A172 (cell line): Measurements from ENCODE around the gene PALB2. TPM values are rescaled to one million over a fixed set of nuclear protein-coding genes. Genes with fewer than 3 reads are reported as not detected.
A peak's percentile ranks its signal among the peaks of the same experiment; 100 is the strongest.
"Not testable (repeated sequence)": the region's sequence is repeated elsewhere in the genome, so short reads cannot be mapped to it uniquely, and the experiment has no call there.

Source experiments
- DNase-seq: peaks from one replicate; pipeline ENCODE4 v3.0.0-alpha.2; 2015; ENCODE audit warnings: low spot score
- total RNA-seq: library from RNA; depleted of rRNA; stranded (reverse); fragments of >200 nt; shearing (Covaris generic); gene quantifications from 2 replicates; pipeline ENCODE4 v1.2.3, GENCODE V29; 2014

PALB2 gene
- total RNA-seq, 1 experiment from 2014 or later: 20.1 TPM

DNA sequence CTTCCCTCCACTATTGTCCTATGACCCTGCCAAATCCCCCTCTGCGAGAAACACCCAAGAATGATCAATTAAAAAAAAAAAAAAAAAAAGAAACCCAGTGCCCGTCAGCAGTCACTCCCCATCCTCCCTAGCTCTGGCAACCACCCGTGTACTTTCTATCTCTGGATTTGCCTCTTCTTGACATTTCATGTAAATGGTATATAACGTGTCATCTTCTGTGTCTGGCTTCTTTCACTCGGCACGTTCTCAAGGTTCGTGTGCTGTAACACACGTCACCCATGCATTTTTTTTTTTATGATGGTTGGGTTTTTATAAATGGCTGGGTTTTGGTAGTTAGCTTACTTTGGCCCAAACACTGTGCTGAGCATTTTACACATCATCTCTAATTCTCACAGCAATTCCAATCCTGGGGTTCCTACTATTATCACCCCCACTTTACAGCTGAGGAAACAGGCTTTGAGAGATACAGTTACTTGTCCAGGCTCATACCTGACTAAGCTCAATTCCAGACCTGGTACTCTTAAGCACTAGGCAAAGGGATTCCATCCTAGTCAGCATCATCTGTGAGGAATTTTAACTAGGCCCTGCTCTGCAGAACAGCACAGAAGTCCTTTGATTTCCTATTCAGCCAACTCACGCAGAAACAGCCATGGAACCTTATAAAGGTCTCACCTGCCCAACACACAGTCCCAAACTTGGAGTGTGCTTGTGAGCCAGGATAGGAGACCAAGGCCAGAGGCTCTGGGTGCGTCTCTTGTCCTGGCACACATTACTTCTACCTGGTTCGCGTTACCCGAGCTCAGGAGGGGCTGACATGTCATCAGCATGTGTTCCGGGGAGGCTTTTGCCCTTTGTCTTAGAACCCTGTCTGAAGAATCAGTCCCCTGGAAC is 56.7 kb downstream of the PALB2 start:
- no peak for DNase-seq

DNA sequence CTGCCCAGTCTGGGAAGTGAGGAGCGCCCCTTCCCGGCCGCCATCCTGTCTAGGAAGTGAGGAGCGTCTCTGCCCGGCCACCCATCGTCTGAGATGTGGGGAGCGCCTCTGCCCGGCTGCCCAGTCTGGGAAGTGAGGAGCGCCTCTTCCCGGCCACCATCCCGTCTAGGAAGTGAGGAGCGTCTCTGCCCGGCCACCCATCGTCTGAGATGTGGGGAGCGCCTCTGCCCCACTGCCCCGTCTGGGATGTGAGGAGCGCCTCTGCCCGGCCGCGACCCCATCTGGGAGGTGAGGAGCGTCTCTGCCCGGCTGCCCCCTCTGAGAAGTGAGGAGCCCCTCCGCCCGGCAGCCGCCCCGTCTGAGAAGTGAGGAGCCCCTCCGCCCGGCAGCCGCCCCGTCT is 57.8 kb downstream of the PALB2 start:
- DNase-seq: not testable (repeated sequence)

DNA sequence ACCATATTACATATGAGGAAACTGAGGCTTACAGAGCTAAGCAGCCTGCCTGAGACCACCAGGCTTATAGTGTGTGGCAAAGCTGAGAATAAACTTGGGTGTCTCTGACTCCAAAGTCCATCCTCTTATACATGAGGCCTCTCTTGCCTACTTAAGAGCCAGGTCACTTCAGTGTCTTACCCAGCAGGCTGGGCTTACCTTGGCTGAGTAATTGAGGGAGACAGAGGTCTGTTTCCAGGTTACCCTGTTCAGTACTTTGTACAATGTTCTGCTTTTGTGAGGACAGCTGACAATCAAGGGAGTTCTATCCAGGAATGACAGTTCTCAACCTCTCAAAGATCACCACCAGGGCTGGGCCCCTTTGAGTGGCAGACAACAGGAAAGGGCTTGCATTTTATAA is 59.3 kb downstream of the PALB2 start:
- DNase-seq: no peak

DNA sequence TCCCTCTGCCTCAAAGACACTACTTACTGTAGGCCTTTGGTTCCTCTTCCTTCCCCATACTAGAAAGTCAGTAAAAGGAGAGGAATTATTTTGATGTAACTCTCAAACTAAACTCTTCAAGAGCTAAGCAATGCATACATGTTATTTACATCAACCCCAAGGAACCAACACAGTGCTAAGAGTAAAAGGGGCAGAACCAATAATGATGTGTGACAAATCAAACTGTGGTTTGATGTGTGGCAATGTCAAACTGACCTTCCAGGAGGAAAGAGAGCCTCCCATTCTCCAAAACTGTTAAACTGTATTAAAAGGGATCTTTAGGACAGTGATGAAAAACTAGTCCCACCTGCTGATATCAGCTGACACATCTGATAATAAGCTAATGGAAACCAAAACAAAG is 60.7 kb downstream of the PALB2 start:
- DNase-seq: no peak

DNA sequence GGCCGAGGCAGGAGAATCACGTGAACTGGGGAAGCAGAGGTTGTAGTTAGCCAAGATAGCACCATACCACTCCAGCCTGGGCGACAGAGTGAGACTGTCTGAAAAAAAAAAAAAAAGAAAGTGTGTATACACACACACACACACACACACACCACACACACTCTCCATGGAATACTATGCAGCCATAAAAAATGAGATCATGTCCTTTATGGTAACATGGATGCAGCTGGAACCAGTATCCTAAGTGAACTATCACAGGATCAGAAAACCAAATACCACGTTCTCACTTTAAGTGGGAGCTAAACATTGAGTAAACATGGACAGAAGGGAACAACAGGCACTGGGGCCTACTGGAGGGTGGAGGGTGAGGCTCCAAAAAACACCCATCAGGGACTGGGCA is 61.7 kb downstream of the PALB2 start:
- no peak for DNase-seq

DNA sequence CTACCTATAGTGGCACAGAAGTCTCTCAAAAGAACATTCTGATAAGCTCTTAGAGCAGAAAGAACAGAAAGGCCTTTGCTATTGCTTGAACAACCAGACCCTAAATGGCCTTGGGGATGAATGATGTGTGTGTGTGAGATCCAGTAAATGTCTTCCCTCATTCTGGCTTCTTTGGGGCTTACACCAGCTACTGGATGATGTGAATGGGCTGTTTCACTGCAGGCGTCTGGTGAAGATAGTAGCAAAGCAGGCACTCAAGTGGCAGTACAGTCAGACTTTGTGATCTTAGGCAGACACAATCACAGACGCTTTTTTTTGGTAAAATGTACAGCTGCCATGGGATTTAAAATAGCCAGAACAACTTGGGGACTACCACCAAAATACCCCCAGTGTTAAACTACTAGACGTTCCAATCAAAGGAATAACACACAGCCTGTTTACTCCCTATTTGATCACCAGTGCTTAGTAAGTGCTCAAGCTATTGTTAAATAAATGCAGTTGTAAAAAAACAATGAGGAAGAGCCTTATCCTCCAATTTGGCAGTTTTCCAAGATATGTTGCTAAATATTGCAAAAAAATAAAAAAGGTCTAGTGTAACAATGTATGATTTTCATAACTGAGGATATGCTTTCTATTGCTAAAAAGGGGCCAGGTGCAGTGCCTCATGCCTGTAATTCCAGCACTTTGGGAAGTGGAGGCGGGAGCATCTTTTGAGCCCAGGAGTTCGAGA is 62.8 kb downstream of the PALB2 start:
- no peak for DNase-seq

DNA sequence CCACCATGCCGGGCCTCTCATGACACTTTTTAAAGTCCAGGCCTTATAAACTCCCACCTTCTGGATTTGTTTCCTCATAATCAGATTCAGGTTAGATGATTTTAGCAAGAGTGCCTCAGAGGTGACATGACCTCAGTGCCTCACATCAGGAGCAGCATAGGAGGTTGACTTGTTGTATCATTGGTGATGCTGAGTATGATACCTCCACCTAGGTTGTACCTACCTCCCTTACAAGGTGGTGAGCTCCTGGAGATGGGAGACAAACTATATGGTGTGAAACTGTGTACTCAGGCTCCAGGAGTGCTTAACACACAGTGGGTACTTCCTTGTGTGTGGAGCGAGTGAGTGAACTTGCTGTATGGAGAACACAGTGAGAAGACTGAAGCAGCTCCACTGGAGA is 63.6 kb downstream of the PALB2 start:
- DNase-seq: no peak

DNA sequence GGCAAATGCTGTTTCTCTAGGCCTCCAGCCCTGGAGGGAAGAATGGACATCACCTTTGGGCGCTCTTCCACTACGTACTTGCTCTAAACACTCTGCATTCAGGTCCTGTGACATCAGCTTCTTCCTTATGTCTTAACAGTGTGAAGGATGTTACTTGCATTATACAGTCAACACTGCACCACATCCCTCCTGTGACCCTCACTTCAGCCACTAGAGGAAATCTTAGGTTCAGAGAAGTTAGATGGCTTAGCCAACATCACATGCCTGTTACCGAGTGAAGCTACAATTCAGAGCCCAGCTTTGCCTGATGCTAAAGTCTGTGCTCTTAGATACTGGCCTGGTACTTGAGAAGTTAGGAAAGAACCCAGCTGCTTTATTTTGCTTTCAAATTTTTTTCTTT is 65.3 kb downstream of the PALB2 start:
- DNase-seq: no peak

DNA sequence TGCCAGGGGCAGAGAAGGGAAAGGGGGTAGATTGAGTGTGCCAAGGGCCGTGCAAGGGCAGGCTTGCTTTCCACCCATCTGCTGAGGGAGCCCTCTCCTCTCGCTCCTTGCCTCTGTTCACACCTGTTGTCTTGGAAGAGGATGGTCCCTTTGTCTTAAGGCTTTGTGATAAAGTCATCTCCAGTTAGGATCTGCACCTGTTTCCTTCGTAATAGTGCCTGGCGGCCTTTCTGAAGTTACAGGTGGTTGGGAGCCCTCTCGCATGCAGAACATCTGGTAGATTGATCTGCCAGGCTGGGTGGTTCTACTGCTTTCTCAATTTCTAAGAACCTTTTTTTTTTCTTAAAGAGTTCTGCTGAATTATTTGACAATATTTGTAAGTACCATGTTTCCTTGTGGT is 67.3 kb downstream of the PALB2 start:
- DNase-seq: no peak

DNA sequence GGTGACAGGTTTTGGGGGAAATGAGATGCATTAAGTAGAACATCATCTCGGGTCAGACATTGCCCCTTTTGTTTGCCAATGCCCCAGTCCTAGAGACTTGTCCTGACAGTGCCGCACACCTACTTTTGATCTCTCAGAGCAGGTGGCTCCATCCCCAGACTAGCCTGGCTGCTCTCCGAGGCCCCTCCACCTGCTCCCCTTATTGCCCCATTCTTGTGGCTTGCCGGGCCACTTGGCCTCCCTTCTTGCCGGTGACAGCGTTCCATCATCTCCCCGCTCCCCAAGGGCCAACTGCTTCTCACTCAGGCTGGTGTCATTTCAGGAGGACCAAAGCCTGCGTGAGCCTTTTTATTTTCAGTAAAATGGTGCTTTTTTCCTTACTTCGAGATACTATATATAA is 68.7 kb downstream of the PALB2 start:
- DNase-seq: no peak

DNA sequence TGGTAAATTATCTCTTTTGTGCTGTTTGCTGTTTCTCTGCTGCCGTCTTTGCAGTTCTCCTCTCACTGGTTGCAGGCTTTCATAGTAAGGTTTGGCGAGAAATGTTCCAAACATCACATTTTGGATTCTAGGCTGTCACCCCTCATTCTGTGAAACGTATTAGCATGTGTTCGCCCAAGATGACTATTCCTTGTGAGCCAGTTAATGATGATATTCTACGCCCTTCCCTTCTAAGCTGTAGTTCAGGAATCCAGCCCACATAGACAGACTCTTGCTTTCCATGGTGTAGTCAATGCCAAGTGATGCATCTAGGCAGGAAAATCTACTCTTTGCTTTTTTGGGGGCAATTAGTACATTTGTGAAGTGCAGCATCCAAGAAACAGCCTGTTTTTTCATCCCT is 69.2 kb downstream of the PALB2 start:
- no peak for DNase-seq

DNA sequence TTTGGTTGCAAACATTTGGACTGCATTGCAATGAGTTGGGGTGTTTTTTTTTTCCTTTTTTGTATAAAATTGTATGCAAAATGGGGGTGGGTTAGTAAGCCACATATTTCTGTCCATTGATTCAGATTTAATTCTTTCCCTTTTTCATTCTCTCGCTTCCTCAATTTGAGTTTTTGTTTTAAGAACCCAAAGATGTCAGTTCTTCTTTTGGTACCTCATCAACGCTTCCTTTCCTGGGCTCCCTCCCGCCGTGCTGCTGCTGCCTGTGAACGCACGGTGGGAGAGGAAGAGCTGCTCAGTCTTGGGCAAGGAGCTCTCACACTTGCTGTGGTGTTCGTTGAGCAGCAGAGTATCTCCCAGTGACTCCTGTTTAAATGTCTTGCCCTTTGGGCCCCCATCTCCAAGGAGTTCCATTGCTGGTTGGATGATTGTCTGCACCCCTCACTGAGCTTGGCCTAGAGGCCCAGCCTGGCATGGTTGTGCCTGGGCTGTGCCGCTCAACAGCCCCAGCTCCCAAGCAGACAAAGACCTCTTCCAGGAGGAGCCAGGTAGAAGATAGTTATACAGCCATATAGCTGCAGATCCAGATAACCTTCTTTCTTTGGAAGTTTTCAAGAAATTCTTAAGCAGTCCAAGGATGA is 70.0 kb downstream of the PALB2 start:
- no peak for DNase-seq

DNA sequence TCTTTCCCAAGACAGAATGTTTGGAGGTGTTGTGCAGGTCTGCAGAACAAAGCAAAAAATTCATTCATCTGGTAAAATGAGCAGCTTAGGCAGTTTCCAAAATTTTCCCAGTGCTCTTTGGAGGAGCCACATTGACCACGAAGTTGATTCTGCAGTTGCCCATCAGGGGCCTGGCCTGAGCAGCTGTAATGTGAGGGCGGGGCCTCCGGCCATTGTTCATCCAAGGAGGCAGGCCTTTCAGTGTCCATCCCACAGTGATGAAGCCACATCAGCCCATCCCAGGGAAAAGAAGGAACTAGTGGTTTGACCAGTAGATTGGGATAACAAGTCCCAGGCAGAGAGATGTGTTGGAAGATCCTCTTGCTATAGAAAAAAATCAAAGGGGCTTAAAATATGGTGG is 73.5 kb downstream of the PALB2 start:
- no peak for DNase-seq

DNA sequence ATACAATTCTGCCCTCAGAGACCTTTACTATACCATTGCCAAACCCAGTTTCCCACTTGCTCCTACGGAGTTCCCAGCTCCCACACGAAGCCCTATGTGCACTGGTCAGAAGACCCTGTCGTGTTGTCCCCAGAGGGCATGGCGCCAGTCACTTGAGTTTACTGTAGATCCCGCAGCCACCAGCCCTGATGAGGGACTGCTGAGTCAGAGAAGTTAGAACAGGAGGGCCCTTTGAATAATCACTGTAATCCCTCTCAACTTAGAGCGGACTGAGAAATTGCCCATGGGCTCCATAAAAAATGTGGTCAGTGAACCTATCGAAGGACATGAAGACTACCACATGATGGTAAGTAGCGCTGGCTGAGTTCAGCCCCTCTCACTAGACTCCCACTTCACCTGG is 74.4 kb downstream of the PALB2 start:
- DNase-seq: no peak

DNA sequence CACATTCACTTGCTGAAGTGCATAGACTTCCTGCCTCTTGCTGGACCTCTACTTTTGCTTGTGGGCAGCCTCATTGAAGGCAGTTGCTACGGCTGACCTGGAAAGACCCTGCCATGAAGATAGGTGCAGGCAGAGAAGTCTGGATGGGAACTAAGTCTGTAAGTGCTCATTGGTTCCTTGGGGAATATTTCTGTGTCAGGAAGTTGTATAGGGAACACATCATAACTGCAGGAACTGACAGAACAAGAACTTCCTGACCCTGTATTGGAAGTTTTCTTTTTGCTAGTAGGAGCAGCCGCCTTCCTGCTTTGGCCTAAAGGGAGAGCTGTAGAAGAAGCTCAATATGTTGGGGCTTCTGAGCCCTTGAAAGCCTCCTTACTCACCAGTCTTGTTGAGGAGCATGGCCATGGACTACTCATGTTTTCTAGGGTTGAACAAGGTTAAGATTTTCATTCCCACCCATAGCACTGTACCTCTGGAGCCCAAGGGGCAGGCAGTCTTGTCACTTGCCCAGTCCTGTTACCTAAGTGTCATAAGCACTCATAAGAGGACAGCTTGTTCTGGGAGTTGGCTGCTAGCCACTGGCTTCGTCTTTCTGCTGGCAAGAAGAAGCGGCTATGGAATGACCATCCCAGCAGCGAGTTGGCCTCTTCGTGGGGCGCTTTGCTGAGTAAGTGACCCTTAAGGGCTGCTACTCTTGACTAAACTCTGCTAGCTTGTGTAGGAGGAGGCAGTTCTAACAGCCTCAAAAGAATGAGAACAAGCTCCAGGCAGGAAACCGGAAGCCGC is 76.3 kb downstream of the PALB2 start:
- no peak for DNase-seq

DNA sequence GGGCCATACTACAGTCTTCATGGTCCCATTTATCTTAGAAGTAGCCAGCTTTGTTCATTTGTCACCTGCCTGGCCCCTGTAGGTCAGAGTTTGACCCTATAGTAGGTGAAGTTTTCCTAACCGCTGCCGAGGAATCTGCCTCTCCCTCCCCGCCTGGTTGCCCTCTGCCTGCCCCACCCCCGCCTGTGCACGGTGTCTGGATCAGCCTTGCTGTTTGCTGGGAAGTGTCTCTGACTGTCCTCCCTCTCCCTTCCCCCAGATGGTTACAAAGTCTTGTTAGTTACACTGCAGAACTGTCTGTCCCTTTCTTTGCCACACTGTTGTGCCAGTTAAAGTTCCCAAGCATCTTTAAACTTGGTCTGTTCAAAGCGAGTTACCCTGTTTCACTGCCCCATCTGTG is 77.9 kb downstream of the PALB2 start:
- DNase-seq: no peak

DNA sequence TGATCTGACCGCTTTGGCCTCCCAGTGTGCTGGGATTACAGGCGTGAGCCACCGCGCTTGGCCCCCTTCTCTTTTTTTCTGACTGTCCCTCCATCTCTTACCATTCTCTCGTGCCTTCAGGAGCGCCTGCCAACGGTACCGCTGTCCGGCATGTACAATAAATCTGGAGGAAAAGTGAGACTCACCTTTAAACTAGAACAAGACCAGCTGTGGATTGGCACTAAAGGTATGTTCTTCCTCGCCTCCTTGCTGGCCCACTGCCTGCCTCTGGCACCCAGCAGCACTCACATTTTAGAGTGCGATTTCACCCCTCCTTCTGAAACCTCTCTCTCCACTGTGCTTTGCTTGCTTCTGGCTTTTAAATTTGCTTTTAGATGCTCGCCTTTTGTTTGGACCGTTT is 78.6 kb downstream of the PALB2 start:
- no peak for DNase-seq

DNA sequence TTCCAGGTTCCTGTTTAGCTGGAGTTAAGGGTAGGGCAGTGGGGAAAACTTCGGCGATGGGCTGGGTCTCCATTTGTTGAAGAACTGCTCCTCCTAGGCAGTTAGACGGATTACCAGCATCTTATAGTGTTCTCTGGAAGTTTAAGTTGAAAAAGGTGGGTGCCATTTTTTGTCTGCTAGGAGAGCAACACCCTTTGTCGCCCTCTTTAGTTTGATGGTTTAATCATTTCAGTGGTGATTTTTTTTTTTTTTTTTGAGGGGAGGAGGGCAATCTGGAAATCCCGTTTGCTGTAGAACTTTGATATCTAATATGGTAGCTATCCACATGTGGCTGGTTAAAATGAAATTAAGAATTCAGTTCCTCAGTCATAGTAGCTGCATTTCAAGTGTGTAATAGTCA is 79.5 kb downstream of the PALB2 start:
- no peak for DNase-seq

DNA sequence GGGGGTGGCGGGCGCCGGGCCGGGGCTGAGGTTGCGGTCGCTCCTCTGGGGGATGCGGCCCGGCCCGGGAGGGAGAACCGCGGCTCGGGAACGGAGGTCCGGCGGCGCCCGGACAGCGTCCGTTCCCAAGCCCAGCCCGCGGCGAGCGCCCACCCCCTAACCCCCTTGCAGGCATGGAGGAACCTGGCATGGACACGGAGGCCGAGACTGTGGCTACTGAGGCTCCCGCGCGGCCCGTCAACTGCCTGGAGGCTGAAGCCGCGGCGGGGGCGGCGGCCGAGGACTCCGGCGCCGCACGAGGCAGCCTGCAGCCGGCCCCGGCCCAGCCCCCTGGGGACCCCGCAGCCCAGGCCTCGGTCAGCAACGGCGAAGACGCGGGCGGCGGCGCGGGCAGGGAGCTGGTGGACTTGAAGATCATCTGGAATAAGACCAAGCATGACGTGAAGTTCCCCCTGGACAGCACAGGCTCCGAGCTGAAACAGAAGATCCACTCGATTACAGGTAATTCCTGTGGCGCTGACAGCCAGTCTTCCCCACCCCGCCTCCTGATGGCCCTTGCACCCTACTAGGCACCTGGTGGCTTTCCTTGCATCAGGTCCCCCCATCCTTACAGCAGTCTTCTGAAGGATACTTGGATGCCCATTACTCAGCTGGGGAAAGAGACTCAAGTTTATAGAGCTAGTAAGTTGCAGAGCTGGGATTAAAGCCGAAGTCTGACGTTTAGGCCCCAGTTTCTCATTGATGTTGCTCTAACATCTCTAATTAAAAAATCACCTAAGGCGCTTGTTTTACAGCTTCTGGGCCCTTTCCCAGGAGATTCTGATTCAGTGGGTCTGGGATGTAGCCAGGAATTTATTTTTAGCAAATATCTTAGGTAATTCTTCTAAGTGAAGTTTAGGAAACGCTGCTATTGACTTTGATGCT is 83.1 kb downstream of the PALB2 start:
- peak; percentile 43 for DNase-seq

DNA sequence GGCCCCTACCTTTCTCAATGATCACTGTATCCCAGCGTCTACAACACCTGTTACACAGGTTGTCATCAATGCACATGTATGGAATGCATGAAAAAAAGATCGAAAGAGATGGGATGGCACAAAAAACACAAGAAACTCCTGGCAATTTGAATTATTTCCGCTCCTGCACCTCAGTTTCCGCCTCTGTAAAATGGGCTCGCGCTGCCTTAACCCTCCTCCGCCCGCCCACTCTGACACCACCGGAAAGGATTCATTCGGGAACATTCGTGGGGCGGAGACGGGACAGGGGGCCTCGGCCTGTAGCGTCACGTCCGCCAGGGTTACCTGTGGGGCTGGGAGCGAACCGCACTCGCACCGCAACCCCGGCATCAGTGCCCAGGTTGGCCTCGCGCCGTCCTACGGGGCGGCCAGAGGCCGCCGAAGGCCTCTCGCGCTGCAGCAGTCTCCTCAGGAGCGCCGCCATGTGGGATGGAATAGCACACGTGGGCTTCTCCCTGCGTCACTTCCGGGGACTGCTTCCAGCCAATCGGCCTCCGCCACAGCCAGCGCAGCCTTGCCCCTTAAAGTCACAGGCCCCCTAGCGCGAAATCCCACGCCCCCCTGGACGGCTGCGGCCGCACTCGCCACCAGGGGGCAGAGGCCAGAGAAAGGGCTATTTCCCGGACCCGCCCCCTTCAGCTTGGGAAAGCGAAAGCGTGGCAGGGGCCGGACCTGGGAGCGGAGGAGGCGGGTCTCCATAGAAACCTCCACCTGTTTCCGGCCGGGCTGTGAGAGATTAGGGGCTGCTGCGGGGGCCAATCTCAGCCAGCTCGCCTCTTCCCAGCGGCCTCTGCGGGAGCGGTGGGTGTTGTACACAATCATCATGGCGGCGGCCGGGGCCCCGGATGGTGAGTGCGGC is 84.0 kb downstream of the PALB2 start, which contains the start of the genes EARS2 and UBFD1:
EARS2 (minus strand) TSS at position 470 of the 898 bp plus-strand sequence; CDS start at position 463, 7 bp downstream.
UBFD1 (plus strand) TSS at position 847 of the 898 bp plus-strand sequence; CDS start at position 863, 16 bp downstream.
- DNase-seq: peak; percentile 99
